Measurements from ENCODE around the gene RAMACL.

- no peak for TF ChIP-seq CTCF (conservative IDR thresholded peaks at IDR 0.05; ENCODE audit: low read depth, low read length)
- no peak for TF ChIP-seq EZH2 (IDR thresholded peaks at IDR 0.05; ENCODE audit: borderline replicate concordance, low read depth, low read length, poor library complexity, severe bottlenecking)
These were observed 11.3 kb downstream of the RAMACL start for GRCh38 chr6:166575205-166575604.

Data from A673 (cell line).